Liver (tissue), 3 donors: Measurements from ENCODE around the gene INPP4B.

Experiments
- GABPA ChIP-seq, 2 donors: IDR thresholded peaks in 1 of 2; conservative IDR thresholded peaks in 1 of 2; 2 replicates each; pipeline ENCODE4 v1.6.1; 2016; ENCODE audit warnings: antibody characterized with exemption in 2 of 2, mild to moderate bottlenecking in 1 of 2, moderate library complexity in 1 of 2
- JUND ChIP-seq, 2 donors: IDR thresholded peaks; 2 replicates each; pipeline ENCODE4 v1.6.1; 2016; ENCODE audit warnings: antibody characterized with exemption in 2 of 2
- RAD21 ChIP-seq, 2 donors: IDR thresholded peaks; 2 replicates each; pipeline ENCODE4 v1.6.1; 2016; ENCODE audit warnings: antibody characterized with exemption in 2 of 2, mild to moderate bottlenecking in 2 of 2
- RXRA ChIP-seq, 2 donors: IDR thresholded peaks; 2 replicates each; pipeline ENCODE4 v1.6.1; 2017 to 2018; ENCODE audit warnings: antibody characterized with exemption in 2 of 2, mild to moderate bottlenecking in 1 of 2
- TAF1 ChIP-seq: conservative IDR thresholded peaks from 2 replicates; pipeline ENCODE4 v1.6.1; 2016; ENCODE audit warnings: antibody characterized with exemption, mild to moderate bottlenecking
- YY1 ChIP-seq: IDR thresholded peaks from 2 replicates; pipeline ENCODE4 v1.6.1; 2016; ENCODE audit warnings: antibody characterized with exemption, mild to moderate bottlenecking
- TF ChIP-seq, protein P1 (sequence below): fragments of 150-350 bp; IDR thresholded peaks from 2 replicates; pipeline ENCODE4 v1.5.1; 2017; ENCODE audit warnings: improper control_type of control experiment, low read depth, low read length; ENCODE audit not compliant: missing input control
- TF ChIP-seq, protein P2 (sequence below): IDR thresholded peaks from 2 replicates; pipeline ENCODE4 v1.6.1; 2016; ENCODE audit warnings: antibody characterized with exemption
- TF ChIP-seq, protein P3 (sequence below): IDR thresholded peaks from 2 replicates; pipeline ENCODE4 v1.6.1; 2016; ENCODE audit warnings: antibody characterized with exemption
- TF ChIP-seq, protein P4 (sequence below): IDR thresholded peaks from 2 replicates; pipeline ENCODE4 v1.6.1; 2016; ENCODE audit warnings: antibody characterized with exemption, mild to moderate bottlenecking
- TF ChIP-seq, protein P5 (sequence below): IDR thresholded peaks from 2 replicates; pipeline ENCODE4 v1.6.1; 2016; ENCODE audit warnings: antibody characterized with exemption
- donor health status: healthy.
- donor health status: healthy.

DNA sequence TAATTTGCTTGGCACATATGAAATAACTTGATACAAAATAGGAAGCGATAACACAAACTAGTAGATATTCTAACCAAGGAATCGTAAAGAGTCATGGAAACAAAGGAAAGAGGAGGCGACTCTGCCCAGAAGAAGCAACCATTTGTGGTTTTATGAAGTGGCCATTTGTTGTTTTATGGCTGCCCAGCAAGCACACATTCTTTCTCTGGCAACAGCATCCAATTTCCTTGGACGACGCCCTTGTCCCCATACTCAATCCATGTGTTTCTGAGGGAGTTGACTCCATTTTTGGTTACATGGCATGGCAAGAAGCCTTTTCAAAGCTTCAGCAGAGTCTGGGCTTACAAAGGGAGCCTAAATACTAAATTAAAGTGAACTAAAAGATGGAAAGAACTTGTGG is 295.1 kb downstream of the INPP4B start:
- TF ChIP-seq, protein P1, sequence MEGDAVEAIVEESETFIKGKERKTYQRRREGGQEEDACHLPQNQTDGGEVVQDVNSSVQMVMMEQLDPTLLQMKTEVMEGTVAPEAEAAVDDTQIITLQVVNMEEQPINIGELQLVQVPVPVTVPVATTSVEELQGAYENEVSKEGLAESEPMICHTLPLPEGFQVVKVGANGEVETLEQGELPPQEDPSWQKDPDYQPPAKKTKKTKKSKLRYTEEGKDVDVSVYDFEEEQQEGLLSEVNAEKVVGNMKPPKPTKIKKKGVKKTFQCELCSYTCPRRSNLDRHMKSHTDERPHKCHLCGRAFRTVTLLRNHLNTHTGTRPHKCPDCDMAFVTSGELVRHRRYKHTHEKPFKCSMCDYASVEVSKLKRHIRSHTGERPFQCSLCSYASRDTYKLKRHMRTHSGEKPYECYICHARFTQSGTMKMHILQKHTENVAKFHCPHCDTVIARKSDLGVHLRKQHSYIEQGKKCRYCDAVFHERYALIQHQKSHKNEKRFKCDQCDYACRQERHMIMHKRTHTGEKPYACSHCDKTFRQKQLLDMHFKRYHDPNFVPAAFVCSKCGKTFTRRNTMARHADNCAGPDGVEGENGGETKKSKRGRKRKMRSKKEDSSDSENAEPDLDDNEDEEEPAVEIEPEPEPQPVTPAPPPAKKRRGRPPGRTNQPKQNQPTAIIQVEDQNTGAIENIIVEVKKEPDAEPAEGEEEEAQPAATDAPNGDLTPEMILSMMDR, result no peak
- TF ChIP-seq, protein P2, sequence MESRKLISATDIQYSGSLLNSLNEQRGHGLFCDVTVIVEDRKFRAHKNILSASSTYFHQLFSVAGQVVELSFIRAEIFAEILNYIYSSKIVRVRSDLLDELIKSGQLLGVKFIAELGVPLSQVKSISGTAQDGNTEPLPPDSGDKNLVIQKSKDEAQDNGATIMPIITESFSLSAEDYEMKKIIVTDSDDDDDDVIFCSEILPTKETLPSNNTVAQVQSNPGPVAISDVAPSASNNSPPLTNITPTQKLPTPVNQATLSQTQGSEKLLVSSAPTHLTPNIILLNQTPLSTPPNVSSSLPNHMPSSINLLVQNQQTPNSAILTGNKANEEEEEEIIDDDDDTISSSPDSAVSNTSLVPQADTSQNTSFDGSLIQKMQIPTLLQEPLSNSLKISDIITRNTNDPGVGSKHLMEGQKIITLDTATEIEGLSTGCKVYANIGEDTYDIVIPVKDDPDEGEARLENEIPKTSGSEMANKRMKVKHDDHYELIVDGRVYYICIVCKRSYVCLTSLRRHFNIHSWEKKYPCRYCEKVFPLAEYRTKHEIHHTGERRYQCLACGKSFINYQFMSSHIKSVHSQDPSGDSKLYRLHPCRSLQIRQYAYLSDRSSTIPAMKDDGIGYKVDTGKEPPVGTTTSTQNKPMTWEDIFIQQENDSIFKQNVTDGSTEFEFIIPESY, result no peak
- TF ChIP-seq JUND (IDR thresholded peaks at IDR 0.05) (no peak), RAD21 (IDR thresholded peaks at IDR 0.05) (no peak), TAF1 (no peak), YY1 (no peak), GABPA (IDR thresholded peaks at IDR 0.05 in 1 of 2, conservative IDR thresholded peaks at IDR 0.05 in 1 of 2) (no peak), RXRA (IDR thresholded peaks at IDR 0.05) (no peak)
- TF ChIP-seq, protein P3, sequence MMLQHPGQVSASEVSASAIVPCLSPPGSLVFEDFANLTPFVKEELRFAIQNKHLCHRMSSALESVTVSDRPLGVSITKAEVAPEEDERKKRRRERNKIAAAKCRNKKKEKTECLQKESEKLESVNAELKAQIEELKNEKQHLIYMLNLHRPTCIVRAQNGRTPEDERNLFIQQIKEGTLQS, result no peak
- TF ChIP-seq, protein P4, sequence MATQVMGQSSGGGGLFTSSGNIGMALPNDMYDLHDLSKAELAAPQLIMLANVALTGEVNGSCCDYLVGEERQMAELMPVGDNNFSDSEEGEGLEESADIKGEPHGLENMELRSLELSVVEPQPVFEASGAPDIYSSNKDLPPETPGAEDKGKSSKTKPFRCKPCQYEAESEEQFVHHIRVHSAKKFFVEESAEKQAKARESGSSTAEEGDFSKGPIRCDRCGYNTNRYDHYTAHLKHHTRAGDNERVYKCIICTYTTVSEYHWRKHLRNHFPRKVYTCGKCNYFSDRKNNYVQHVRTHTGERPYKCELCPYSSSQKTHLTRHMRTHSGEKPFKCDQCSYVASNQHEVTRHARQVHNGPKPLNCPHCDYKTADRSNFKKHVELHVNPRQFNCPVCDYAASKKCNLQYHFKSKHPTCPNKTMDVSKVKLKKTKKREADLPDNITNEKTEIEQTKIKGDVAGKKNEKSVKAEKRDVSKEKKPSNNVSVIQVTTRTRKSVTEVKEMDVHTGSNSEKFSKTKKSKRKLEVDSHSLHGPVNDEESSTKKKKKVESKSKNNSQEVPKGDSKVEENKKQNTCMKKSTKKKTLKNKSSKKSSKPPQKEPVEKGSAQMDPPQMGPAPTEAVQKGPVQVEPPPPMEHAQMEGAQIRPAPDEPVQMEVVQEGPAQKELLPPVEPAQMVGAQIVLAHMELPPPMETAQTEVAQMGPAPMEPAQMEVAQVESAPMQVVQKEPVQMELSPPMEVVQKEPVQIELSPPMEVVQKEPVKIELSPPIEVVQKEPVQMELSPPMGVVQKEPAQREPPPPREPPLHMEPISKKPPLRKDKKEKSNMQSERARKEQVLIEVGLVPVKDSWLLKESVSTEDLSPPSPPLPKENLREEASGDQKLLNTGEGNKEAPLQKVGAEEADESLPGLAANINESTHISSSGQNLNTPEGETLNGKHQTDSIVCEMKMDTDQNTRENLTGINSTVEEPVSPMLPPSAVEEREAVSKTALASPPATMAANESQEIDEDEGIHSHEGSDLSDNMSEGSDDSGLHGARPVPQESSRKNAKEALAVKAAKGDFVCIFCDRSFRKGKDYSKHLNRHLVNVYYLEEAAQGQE, result no peak
- TF ChIP-seq, protein P5, sequence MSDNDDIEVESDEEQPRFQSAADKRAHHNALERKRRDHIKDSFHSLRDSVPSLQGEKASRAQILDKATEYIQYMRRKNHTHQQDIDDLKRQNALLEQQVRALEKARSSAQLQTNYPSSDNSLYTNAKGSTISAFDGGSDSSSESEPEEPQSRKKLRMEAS, result no peak
